NOMO-1 treated with dmso at 0.1 percent for 144 hours (cell line): ENCODE data around the gene CCDC27.
A peak's percentile ranks its signal among the peaks of the same experiment; 100 is the strongest.

Source experiments
- DNase-seq: peaks from one replicate; lab custom pipeline; 2025; ENCODE audit not compliant: unreplicated experiment; lab: John Stamatoyannopoulos, UW

The CCDC27 gene

DNA sequence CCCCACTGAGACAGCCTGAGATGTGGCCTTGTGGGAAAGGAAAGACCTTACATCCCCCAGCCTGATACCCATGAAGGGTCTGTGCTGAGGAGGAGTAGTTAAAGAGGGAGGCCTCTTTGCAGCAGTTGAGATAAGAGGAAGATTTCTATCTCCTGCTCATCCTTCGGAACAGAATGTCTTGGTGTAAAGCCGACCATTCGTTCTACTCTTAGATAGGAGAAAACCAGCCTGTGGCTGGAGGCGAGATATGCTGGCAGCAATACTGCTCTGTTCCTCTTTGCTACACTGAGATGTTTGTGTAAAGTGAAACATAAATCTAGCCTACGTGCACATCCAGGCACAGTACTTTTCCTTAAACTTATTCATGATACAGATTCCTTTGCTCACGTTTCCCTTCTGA lies 1.5 kb upstream of the CCDC27 start:
- DNase-seq, result no peak

DNA sequence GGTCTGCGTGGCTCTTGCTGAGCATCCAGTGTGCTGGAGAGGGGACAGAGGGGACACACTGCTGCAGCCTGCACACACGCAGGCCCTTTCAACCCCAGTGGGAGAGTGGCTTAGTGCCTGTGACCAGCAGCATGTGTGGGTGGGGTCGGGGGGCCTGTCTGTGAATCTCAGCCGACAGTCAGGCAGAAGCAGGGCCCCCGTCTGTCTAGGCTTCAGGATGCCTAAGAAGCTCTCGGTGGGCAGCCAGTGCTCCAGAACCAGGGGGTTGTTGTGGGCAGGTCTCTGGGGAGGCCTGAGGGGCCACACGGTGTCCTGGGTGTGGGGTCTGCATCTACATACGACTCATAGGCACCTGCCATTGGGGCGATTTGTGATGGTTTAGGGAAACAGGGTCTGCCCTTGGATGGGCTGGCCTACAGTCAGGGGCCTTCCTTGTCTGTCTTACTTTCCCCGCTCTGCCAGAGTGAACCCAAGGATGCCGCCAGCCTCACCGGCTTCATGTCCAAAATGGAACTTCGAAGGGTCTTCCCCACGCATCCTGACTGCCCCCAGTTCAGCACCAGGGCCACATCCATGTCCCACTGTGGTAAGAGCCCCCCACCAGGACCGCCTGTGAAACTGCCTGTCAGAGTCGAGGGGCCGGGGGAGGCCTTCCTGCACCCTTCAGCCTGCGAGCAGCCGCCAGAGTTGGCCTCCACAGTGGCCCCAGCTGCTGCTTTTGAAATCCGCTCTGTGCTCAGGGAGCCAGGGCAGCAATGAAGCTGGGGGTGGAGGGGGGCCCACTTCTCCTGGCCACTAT lies 1.6 kb downstream of the CCDC27 start:
- no peak for DNase-seq

DNA sequence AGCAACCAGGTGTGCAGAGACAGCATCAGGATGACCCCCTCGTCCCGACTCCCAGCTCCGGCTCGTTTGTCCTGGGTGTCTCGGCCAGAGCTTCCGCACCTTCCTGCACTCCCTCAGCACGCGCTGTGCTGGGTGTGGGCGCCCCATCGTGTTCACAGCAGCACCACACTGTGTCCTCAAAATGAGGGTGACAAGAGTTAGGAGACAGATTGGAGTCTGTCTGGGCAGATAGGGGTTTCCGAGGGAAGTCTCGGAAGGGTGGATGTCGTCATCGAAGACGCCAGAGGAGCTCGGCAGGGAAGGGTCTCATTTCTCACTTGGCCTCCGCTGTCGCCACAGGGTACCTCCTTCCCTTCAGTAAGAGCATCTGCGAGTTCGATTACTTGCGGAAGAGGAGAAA lies 4.1 kb downstream of the CCDC27 start:
- DNase-seq, result no peak

DNA sequence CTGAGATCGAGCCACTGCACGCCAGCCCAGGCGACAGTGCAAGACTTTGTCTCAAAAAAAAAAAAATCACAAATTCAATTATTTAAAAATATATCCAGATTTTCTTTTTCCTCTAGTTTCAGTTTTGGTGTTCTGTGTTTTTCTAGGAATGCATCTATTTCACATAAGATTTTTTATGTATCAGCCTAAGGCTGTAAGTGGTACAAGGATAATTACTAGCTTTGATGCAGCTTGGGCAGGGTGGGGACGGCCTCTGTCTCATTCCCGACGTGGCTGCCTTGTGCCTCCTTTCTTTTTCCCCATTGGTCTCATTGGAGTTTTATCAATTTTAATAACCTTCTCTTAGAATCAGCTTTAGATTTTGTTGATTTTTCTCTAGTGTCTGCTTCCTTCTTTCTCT lies 6.9 kb downstream of the CCDC27 start:
- no peak for DNase-seq

DNA sequence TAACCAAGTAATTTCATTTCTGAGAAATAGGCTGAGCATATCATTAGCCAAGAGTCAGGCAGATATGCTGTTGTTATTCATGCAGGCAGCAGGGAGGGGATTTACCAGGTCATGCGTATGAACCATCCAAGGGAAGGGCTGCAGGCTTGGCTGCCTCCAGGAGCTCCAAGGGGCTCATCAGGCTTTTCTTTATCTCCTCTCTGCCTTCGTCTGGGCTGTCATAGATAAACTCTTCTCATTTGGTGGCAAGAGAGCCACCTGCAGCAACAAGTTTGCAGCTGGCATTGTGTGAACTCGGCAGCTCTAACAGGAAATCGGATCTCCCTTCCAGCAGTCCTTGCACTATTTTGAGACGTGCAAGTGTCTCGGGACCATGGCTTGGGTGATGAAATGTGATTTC lies 7.5 kb downstream of the CCDC27 start:
- no peak for DNase-seq

DNA sequence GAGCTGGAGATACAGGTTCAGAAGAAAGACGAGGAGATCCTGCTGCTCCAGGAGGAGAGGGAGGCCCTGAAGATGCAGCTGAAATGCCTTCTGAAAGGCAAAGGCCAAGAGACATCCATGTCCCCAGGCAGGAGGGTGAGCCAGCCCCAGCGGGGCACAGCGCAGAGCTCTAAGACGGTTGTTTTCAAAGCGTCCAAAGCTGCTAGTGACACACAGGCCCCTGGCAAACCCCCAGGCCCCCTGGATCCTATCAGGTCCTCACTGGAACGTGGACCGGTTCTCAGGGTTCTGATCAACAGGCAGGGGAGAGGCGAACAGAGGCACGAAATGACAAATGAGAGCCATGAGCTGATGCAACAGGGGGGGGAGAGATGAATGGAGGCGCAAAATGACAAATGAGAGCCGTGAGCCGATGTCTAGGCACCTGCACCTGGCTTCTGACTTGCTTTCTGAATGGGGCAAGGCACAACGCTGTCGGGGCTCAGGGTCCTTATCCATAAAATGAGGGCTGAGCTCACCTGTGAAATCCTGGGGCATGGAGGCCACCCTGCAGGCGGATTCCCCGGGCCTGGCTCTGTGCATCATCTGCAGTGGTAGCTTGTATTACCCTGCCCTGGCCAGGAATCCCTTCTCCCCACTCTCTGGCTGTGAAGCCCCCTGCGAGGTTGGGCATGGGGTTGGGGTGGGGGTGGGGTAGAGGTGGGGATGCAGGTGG lies 9.2 kb downstream of the CCDC27 start:
- DNase-seq, result no peak

DNA sequence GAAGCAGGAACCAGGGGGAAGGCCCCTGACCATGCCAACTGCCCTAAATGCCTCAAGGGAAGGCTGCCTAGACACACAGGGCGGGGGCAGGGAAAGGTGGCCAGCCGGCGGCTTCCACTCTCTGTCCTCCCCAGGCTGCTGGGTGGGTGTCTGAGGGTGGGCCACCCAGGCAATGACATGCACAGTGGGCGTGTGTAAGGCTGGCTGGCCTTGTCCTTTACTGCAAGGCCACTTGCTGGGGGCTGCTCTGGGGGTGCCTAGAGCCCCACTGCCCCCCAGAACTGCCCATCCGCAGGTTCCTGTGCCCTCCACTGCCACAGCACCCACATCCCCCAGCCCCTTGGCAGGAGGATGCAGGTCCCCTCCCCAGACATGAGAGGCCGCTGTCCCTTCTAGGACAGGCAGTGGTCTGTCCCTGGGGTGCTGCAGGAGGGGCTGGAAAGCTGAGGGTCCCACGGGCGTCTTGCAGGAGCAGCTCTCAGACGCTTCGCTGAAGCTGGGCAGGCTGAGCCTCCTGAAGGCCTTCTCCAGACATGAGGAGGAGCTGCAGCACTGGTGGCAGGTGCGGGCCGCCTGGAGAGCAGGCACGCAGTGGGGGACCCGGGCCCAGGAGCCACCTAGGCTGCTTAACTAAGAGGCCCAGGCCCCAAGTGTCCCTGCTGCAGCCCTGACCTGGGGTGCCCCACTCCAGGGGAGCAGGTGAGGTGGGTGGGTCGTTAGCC lies 10.1 kb downstream of the CCDC27 start:
- no peak for DNase-seq

DNA sequence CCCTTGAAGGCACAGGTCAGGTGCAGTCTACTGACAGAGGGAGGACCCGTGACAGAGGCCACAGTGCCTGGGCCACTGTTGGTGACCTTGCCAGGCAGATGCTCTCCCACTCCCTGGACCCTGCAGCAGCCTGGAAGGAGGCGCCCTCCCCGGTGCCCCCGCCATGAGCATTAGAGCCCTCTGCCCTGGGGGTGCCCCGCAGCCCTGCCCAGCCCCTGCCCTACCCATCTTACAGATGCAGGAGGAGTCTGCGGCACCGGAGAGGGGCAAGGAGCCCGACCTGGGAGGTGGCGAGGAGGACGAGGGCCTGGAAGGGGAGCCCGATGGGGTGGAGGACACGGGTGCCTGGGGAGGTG lies 10.6 kb downstream of the CCDC27 start:
- no peak for DNase-seq

DNA sequence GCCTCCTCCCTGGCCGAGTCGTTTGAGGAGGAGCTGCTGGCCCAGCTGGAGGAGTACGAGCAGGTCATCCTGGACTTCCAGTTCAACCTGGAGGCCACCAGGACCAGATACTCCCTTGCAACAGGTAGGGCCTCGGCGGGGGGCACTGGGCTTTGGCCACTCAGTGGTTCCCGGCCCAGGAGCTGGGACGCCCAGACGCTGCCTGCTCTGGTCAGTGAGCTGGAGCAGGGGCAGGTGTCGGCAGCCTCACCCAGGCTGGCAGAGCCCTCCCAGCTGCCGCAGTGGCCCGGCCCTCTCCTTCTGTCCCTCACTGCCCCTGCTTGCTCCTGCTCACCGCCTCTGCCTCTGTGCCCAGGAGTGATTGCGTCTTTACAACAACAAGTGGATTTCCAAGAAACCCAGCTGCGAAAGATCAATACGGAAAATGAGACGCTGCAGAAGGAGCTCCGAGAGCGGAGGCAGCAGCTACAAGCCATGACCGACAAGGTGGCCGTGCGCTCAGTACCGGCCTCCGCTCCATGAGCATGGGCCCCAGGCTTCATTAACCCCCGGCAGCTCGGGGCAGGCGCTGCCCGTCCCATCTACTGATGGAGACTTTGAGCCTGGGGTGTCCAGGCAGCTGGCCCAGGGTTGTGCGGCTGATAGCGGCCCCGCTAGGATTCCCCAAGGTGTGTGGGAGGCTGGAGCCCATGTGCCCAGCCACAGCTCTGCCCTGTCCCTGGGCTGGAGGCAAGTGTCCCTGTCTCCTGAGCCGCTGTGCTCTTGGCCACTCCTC lies 11.3 kb downstream of the CCDC27 start:
- DNase-seq, result no peak

DNA sequence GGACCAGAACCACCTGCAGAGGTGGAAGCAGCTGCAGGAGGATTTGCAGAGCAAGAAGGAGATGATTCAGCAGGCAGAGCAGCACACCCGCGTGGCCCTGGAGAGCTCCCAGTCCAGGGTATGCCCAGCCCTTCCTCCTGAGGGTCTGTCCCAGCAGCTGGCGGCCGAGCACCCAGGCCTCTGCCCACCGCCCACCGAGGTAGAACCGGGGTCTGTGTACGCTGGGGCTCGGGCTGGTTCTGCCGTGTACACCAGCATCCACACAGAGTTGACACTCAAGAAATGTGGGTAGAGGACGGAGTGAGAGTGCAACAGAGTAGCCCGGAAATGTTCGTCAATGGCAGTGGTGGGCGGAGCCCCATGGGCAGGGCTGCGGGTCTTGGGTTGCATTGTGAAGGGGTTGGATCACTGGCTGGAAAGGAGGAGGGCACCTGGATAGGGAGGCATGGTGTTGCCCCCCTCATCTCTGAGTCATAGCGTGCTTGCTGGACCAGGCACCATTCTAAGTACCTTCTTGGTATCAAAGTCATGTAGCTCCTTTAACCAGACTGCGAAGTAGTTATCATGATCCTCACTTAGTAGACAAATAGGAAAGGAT lies 15.2 kb downstream of the CCDC27 start:
- DNase-seq, result no peak

DNA sequence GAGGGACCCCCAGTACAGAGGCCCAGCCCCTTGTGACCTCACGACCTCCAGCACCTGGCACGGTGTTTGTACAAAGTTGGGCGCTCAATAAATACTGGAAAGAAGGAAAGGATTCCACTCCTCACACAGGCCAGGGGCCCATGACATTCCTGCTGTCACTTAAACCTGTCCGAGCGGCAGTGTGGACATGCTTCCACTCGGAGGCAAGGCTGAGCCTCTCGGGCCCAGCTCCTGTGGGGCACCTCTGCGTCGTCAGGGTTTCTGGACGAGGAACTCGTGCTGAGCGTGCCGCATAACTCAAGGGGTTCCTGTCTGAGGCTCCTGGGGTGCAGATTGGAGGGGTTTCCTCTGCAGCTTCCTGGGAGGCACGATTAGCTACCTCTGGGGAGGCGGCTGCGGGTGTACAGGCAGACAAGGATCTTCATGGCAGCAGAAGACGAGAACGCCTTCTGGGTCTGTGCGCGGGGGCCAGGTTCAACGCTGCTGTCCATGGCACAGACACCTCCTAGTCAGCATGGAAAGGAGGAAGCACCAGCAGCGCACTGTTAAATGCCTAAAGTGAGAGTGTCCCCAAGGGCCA lies 16.7 kb downstream of the CCDC27 start:
- DNase-seq, result no peak

DNA sequence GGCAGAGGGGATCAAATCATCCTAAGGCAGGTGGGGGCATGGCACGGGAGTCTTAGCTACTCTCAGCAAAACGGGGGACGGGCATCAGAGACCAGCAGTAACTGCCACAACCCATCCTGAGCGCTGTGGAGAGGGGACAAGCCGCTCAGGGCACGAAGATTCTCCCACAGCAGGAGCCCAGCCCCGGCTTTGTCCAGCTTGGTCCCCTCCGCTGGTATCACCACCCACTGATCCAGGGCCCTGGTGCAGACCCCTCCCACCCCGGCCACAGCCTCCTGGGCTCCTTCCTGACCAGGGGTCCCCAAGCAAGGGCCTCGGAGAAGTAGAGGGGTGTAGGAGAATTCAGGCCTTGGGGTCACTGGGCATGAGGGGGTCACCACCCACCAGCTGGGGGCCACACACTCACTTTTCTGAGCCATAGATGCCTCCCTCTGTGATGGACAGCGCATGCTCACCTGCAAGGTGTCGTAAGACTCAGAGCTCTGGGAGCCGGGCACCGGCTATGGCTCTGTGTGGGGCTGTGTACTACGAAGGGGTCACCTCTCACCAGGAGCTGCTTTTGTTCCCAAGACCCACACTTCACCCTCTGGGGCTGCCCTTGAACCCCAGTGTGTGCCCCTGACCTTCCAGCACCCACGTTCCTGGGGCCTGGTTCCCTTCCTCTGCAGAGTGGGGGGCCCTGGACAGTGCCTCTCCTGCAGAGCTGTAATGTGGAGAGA lies 18.0 kb downstream of the CCDC27 start:
- no peak for DNase-seq

DNA sequence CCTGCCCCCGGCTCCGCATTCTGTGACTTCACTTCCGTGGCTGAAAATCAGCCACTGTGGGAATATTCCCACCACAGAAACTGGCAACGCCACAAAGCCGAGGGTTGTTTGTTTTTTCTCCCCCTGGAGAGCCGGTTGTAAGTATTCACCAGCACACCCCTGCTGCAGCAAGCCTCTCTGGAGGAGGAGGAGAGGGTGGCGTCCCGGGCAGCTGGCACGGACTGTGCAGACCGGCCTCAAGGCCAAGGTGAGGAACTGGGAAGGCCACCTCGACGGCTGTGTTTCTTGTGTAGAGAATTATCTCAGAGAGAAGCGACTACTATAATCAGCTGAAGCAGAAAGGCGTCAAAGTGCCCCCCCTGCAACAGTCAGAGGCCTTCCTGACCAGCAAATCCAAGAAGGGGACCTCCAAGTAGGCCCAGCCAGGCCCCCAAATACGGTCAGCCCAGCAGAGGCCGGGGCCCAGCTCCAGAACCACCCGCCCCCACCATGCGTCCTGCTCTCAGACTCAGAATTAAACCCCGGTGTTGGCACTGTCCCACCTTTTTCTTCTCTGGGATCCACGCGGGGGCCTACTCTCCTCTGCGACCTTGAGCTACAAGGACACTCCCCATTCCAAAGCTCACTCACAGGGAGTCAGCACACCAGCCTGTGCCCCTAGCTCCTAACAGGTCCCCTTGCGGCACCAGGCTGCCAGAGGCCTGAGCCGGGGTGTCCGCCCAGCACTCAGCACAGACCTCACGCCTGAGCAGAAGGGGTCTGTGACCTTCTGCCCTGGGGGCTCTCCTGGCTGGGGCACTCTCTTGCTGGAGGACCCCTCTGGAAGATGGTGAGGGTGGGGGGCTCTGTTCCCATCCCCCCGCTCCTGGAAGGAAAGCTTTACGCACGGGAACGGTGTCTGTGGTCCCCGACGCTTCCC lies 19.1 kb downstream of the CCDC27 start:
- no peak for DNase-seq

DNA sequence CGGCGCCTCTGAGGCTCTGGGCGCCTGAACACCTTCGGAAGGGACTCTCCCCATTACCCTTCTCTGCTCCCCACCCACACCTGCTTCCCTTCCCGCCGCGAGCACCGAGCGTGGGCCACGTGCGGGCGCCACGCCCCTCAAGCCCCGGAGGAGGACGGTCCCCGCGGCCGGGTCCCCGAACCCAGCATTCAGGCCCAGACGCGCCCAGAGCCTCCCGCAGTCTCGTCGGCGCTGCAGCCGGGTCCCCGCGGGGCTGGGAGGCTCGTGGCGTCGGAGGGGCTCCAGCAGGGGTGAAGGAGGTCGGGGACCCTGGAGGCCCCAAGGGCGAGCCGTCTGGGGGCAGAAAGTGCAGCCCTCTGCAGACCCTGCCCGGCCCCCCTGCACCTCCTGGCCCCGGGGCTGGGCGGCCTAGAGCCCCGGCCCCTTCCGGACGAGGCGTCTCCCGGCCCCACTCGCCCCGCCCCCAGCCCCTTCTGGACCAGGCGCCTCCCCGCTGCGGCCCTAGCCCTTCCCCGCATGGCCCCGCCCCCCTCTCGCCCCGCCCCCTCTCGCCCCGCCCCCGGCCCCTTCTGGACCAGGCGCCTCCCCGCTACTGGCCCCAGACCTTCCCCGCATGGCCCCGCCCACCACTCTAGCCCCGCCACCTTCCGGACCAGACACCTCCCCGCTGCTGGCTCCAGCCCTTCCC lies 19.9 kb downstream of the CCDC27 start:
- DNase-seq, result peak; percentile 78

DNA sequence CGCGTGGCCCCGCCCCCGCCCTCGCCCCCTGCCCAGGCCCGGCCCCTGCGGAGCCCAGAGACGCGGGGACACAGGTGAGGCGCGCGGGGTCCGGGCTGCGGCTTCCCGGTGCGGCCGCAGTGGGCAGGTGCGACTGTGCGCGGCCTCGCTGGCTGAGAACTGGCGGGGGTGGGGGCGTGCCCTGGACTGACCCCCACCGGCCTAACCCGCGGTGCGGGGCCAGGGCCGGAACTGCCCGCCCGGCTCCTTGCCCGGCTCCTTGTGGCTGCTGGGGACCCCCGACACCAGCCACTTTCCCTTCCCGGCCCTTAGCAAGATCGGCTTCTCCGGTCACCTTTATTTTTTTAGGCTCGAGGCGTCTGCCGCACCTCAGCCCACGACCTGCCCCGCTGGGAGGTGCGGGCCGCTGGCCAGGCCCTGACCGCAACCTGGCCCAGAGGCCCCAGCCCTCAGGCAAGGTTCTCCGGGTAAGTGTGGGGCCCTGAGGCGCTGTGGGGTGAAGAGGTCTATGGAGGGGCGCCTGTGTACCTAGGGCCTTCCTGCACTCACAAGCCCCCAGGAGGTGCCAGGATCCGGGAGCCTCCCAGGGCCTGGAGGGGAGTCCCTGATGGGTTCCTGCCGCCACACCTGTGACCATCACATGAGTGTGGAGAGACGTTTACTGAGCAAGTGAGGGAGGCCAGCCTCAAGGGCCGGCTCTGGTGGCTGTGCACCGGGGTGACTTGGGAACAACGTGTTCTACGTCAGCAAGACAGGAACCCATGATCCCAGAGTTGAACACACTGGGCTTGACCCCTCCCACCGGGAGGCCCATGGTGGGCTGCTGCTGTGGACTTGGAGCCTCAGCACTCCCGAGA lies 20.7 kb downstream of the CCDC27 start, which contains the start of gene SMIM1:
SMIM1 (plus strand) TSS at position 35 of the 857 bp plus-strand sequence. CDS start 2,625 bp downstream, outside the sequence.
- no peak for DNase-seq

DNA sequence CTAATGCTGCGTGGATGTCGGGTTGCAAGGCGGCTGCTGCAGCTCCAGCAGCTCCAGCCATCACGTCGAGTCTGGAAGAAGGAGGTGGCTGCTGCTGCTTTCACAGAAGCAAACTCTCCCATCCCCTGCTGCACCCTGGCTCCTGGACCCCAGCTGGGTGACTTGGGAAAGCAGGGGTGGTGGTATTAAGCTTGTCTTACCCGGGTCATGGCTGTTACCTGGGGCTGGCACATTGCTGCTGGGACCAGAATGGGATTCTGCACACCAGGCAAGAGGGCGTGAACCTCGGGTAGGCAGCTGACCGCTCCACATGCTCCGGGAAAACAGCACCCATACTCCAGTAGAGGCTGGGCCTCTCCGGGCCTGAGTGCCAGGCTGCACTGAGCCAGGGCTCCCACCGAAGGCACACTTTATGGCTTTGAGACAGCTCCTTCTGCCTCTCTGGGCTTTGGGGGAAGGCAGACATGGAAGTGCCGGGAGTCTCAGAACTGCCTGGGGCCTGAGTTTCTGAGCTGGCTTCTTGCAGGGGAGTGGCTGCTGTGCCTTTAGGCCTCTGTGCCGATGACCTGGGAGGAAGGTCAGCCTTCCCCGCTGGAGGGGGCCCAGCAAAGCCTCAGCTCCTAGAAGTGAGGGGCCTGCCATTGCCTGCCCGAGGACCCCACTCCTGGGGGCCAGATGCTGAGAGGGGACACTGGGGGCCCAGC lies 21.5 kb downstream of the CCDC27 start:
- no peak for DNase-seq
